CD14-positive monocyte (primary cell): ENCODE data around the gene MFN2. TPM values are rescaled to one million over a fixed set of nuclear protein-coding genes. Genes with fewer than 3 reads are reported as not detected.
A peak's percentile ranks its signal among the peaks of the same experiment; 100 is the strongest.

Experiments used
- DNase-seq, 3 donors: peaks; one replicate each; pipeline ENCODE4 v3.0.0-alpha.2; 2011 to 2022
- H2AFZ ChIP-seq: 2 replicates; pipeline ENCODE4 v1.6.0; 2012; ENCODE audit warnings: mild to moderate bottlenecking, low read depth, low read length, inconsistent platforms; ENCODE audit not compliant: insufficient read depth, poor library complexity, severe bottlenecking
- H3K27ac ChIP-seq, 2 donors: 1 replicate in 1 of 2; 2 replicates in 1 of 2; pipeline ENCODE4 v1.5.1; 2012 to 2013; ENCODE audit warnings: low read length in 2 of 2, control low read depth in 1 of 2, inconsistent platforms in 1 of 2, low read depth in 1 of 2, mild to moderate bottlenecking in 1 of 2
- H3K27me3 ChIP-seq, 2 donors: one replicate each; pipeline versions ENCODE4 v1.6.0 to v1.6.1; 2011 to 2013; ENCODE audit warnings: low read length in 2 of 2; ENCODE audit not compliant: control insufficient read depth in 2 of 2, insufficient read depth in 2 of 2
- H3K36me3 ChIP-seq, 2 donors: replicated peaks in 1 of 2; 1 replicate in 1 of 2; 2 replicates in 1 of 2; pipeline versions ENCODE4 v1.5.1 to v1.6.1; 2012 to 2013; ENCODE audit warnings: low read length in 2 of 2, control low read depth in 1 of 2, inconsistent platforms in 1 of 2, mild to moderate bottlenecking in 1 of 2; ENCODE audit not compliant: insufficient read depth in 2 of 2, control insufficient read depth in 1 of 2
- H3K4me1 ChIP-seq, 2 donors: 1 replicate in 1 of 2; 2 replicates in 1 of 2; pipeline versions ENCODE4 v1.5.1 to v1.6.1; 2012 to 2013; ENCODE audit warnings: low read length in 2 of 2, control low read depth in 1 of 2, inconsistent platforms in 1 of 2, mild to moderate bottlenecking in 1 of 2, moderate library complexity in 1 of 2; ENCODE audit not compliant: insufficient read depth in 2 of 2, control insufficient read depth in 1 of 2
- H3K4me2 ChIP-seq: replicated peaks from 2 replicates; pipeline ENCODE3; 2012; ENCODE audit warnings: low read length, moderate library complexity, mild to moderate bottlenecking; ENCODE audit not compliant: poor library complexity, severe bottlenecking; ENCODE audit errors: extremely low read depth
- H3K4me3 ChIP-seq, 3 experiments: fragments of 200-600 bp in 1 of 3; sonication (generic) in 1 of 3; replicated peaks in 1 of 3; 1 replicate in 2 of 3; 2 replicates in 1 of 3; pipeline ENCODE4 v1.5.1; 2011 to 2013; ENCODE audit warnings: low read length in 3 of 3, mild to moderate bottlenecking in 3 of 3, control low read depth in 2 of 3, low read depth in 2 of 3, inconsistent platforms in 1 of 3, moderate library complexity in 1 of 3
- H3K79me2 ChIP-seq: 2 replicates; pipeline ENCODE4 v1.6.0; 2012; ENCODE audit warnings: mild to moderate bottlenecking, control low read depth, inconsistent platforms, low read length, moderate library complexity; ENCODE audit not compliant: insufficient read depth
- H3K9ac ChIP-seq: 2 replicates; pipeline ENCODE4 v1.6.0; 2017; ENCODE audit warnings: low read length, mild to moderate bottlenecking; ENCODE audit not compliant: insufficient read depth, poor library complexity, severe bottlenecking
- H3K9me3 ChIP-seq, 2 donors: replicated peaks in 1 of 2; 1 replicate in 1 of 2; 2 replicates in 1 of 2; pipeline versions ENCODE4 v1.5.1 to v1.6.1; 2012 to 2013; ENCODE audit warnings: low read length in 2 of 2, control low read depth in 1 of 2; ENCODE audit not compliant: control insufficient read depth in 1 of 2, insufficient read depth in 1 of 2
- H4K20me1 ChIP-seq: 2 replicates; pipeline ENCODE4 v1.6.0; 2012; ENCODE audit warnings: mild to moderate bottlenecking, low read length, control low read depth, moderate library complexity; ENCODE audit not compliant: insufficient read depth
- H3K27ac Mint-ChIP-seq, 7 donors: one replicate each; pipeline ENCODE4 v1.8.0; 2020; ENCODE audit warnings: mild to moderate bottlenecking in 7 of 7, mixed read lengths in 7 of 7, moderate library complexity in 6 of 7, inconsistent platforms in 2 of 7
- H3K27me3 Mint-ChIP-seq, 3 donors: one replicate each; pipeline ENCODE4 v1.8.0; 2021 to 2022; ENCODE audit warnings: low read depth in 3 of 3, mild to moderate bottlenecking in 3 of 3, mixed read lengths in 3 of 3, moderate library complexity in 3 of 3, inconsistent platforms in 1 of 3
- H3K36me3 Mint-ChIP-seq, 2 donors: one replicate each; pipeline ENCODE4 v1.8.0; 2020; ENCODE audit warnings: mixed read lengths in 2 of 2, inconsistent platforms in 1 of 2, mild to moderate bottlenecking in 1 of 2
- H3K4me1 Mint-ChIP-seq: one replicate; pipeline ENCODE4 v1.8.0; 2020; ENCODE audit warnings: mild to moderate bottlenecking, mixed read lengths
- H3K4me3 Mint-ChIP-seq, 2 donors: one replicate each; pipeline ENCODE4 v1.8.0; 2020; ENCODE audit warnings: mild to moderate bottlenecking in 2 of 2, mixed read lengths in 2 of 2, moderate library complexity in 1 of 2
- H3K9me3 Mint-ChIP-seq, 7 donors: one replicate each; pipeline ENCODE4 v1.8.0; 2020 to 2022; ENCODE audit warnings: mixed read lengths in 7 of 7, mild to moderate bottlenecking in 6 of 7, moderate library complexity in 6 of 7, inconsistent platforms in 2 of 7
- WGBS: methylation state at CpG from one replicate; pipeline ENCODE4 v1.1.5; 2013; ENCODE audit warnings: missing lambda C conversion rate; ENCODE audit not compliant: insufficient coverage; 5-methylcytosine and 5-hydroxymethylcytosine counted together
- intact Hi-C, 2 donors: fragments of 100-400 bp; cut with micrococcal nuclease; formaldehyde crosslinking; loops; one replicate each; pipeline versions ENCODE4 v1.15.0 to v1.15.1; 2023
- polyA plus RNA-seq, 3 donors: library from polyadenylated mRNA; depleted of rRNA in 1 of 3; unstranded in 2 of 3; stranded (reverse) in 1 of 3; fragments of 300-500 nt in 2 of 3; fragments of >200 nt in 1 of 3; fragmentation: Illumina TruSeq in 2 of 3; gene quantifications; 1 replicate in 2 of 3; 2 replicates in 1 of 3; pipeline ENCODE4 v1.2.3, GENCODE V29; 2012 to 2021
- TF ChIP-seq, protein P1 (sequence below): fragments of 200-600 bp; IDR thresholded peaks from one replicate; pipeline ENCODE4 v1.8.0; 2022; ENCODE audit warnings: antibody characterized with exemption, mild to moderate bottlenecking

MFN2 gene
- polyA plus RNA-seq, 3 donors = 26.3 to 35.8 (median 30.3) TPM

DNA sequence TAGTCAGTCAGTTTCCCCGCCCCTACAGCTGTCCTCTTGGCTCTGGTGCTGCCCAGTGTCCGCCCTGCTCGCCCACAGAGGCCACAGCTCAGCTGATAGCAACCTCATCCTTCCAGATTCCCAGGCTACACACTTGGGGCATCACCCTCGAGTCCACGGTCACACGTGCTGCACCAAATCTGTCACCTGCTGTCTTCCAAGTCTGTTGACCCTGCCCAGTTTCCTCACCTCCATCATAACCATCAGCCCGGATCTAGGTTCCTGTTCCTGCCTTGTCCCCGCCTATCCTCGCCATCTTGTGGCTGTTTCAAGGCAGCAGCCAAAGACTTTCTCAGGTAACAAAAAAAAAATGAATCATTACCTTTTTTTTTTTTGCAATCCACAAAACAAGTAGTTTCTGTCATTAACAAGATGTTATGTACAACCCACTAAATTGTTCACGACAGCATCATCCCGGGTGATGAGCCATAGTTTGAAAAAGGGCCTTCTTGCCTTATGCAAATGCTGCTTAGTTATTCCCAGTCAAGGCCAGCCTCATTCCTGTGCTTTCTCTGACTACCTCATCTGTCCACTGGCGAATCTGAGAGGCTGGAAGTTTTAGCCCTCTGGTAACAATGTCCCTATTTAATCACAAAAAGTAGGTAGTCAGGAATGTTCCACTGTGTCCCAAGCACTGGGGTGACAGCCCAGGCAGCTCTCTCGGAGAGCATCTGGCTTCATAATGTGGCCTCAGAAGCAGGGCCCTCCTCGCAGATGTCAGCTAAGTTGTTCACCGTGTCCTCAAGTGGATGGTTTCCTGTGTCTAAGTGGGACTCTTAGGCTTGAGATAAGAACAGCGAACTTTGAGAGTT, 34.1 kb downstream of the MFN2 start:
- Histone ChIP-seq H3K36me3 (peaks cover 41 to 54% of the 10 kb centered on the region in 2 donors), H3K27ac (peak overlapping the region in 1 of 2 donors; percentile 59), H4K20me1 (no peaks in the 10 kb centered on the region), H3K79me2 (no peaks in the 10 kb centered on the region), H3K4me2 (no peak overlapping the region), H3K9ac (no peak overlapping the region), H3K4me3 (no peak overlapping the region), H3K27me3 (no peaks in the 10 kb centered on the region), H2AFZ (no peak overlapping the region), H3K9me3 (no peaks in the 10 kb centered on the region), H3K4me1 (no peaks in the 10 kb centered on the region)
- TF ChIP-seq, protein P1, sequence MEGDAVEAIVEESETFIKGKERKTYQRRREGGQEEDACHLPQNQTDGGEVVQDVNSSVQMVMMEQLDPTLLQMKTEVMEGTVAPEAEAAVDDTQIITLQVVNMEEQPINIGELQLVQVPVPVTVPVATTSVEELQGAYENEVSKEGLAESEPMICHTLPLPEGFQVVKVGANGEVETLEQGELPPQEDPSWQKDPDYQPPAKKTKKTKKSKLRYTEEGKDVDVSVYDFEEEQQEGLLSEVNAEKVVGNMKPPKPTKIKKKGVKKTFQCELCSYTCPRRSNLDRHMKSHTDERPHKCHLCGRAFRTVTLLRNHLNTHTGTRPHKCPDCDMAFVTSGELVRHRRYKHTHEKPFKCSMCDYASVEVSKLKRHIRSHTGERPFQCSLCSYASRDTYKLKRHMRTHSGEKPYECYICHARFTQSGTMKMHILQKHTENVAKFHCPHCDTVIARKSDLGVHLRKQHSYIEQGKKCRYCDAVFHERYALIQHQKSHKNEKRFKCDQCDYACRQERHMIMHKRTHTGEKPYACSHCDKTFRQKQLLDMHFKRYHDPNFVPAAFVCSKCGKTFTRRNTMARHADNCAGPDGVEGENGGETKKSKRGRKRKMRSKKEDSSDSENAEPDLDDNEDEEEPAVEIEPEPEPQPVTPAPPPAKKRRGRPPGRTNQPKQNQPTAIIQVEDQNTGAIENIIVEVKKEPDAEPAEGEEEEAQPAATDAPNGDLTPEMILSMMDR = no peak
- no peak for DNase-seq
- intact Hi-C loops = loop anchor here in 1 of 2 donors (10.0 kb wide), 1 partner anchor 90 kb away; the partner anchor contains the start of gene KIAA2013
- Mint-ChIP-seq H3K27ac (peak overlapping the region; percentile 12 to 70 (median 46)), H3K4me1 (no peaks in the 10 kb centered on the region), H3K36me3 (peaks cover 47 to 51% of the 10 kb centered on the region in 2 donors), H3K27me3 (peaks cover 0 to 2% (median 1%) of the 10 kb centered on the region in 3 donors), H3K4me3 (no peak overlapping the region), H3K9me3 (no peaks in the 10 kb centered on the region)
- WGBS = 80% methylated on average over 13 of the region's 16 CpGs

DNA sequence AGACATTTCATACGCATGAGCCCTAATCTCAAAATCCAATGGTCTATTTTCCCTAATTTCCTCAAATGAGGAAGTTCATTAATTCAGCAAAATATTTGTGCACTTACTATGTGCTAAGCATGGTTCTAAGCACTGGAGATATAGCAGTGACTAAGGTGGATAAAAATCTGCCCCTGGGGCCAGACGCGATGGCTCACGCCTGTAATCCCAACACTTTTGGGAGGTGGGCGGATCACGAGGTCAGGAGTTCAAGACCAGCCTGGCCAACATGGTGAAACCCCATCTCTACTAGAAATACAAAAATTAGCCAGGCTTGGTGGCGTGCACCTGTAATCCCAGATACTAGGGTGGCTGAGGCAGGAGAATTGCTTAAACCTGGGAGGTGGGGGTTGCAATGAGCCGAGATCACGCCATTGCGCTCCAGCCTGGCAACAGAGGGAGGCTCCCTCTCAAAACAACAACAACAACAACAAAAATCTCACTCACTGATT, 34.8 kb downstream of the MFN2 start:
- Histone ChIP-seq H3K4me2 (no peak overlapping the region), H3K27ac (peak overlapping the region in 1 of 2 donors; percentile 59), H4K20me1 (no peaks in the 10 kb centered on the region), H3K4me3 (no peak overlapping the region), H3K79me2 (peaks cover 5% of the 10 kb centered on the region), H3K27me3 (no peaks in the 10 kb centered on the region), H3K36me3 (peaks cover 34 to 47% of the 10 kb centered on the region in 2 donors), H2AFZ (no peak overlapping the region), H3K9ac (no peak overlapping the region), H3K9me3 (no peaks in the 10 kb centered on the region), H3K4me1 (peaks cover 3 to 4% of the 10 kb centered on the region in 2 donors)
- 75% methylated on average over 2 of the region's 10 CpGs for WGBS
- TF ChIP-seq, protein P1 = no peak
- H3K9me3 Mint-ChIP-seq = no peaks in the 10 kb centered on the region
- no peak overlapping the region for H3K4me3 Mint-ChIP-seq
- intact Hi-C loops = loop anchor here in 1 of 2 donors (5.0 to 10.0 kb wide), 2 partner anchors 33 to 90 kb away; partner anchors contain the start of genes KIAA2013 and MFN2
- H3K27ac Mint-ChIP-seq = peak overlapping the region in 1 of 7 donors; percentile 12
- H3K36me3 Mint-ChIP-seq = peaks cover 41 to 44% of the 10 kb centered on the region in 2 donors
- DNase-seq = no peak
- peaks cover 0 to 1% (median 0%) of the 10 kb centered on the region in 3 donors for H3K27me3 Mint-ChIP-seq
- peaks cover 3% of the 10 kb centered on the region for H3K4me1 Mint-ChIP-seq
